Measurements from ENCODE around the gene DSCAM.

The DSCAM gene

DNA sequence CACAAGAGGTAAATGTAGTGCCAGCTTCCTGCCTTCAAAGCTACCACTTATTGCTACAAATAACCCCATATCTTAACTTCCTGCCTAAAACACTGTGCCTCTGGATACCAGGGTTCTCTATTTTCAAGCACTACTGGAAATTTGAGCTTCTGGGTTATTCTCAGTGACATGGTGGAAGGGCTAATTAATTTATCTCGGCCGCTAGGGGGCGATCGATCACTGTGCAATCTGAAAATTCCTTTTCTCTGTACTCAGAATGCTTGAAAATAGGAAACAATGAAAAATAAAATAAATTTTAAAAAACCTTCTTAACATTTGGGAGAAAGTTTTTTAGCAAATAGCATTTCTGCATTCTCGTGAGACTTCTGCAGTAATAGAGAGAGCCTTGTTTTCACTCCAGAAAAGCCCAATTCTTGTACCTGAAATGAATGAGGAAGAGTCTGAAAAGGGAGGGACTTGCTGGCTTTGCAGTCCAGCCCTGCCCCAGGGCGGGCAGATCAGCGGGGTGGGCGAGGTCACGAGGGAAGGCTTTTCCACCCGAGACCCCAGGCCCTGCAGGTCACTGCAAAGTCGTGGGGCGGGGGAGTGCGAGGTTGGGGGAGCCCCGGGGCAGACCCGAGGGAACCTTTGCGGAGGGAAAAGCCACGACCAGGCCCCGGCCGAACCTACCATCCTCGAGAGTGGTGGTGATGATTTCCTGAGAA, 703.0 kb downstream of the DSCAM start:
- no peak overlapping the region for H3K4me3 ChIP-seq (replicated peaks in 1 of 2; ENCODE audit: low read depth in 2 of 2, low read length in 2 of 2)
- TF ChIP-seq, protein P1, sequence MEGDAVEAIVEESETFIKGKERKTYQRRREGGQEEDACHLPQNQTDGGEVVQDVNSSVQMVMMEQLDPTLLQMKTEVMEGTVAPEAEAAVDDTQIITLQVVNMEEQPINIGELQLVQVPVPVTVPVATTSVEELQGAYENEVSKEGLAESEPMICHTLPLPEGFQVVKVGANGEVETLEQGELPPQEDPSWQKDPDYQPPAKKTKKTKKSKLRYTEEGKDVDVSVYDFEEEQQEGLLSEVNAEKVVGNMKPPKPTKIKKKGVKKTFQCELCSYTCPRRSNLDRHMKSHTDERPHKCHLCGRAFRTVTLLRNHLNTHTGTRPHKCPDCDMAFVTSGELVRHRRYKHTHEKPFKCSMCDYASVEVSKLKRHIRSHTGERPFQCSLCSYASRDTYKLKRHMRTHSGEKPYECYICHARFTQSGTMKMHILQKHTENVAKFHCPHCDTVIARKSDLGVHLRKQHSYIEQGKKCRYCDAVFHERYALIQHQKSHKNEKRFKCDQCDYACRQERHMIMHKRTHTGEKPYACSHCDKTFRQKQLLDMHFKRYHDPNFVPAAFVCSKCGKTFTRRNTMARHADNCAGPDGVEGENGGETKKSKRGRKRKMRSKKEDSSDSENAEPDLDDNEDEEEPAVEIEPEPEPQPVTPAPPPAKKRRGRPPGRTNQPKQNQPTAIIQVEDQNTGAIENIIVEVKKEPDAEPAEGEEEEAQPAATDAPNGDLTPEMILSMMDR (IDR thresholded peaks at IDR 0.05; ENCODE audit: low read depth, low read length): peak; percentile 59
- peak; percentile 52 to 55 for DNase-seq (ENCODE audit: low read depth in 2 of 2)

DNA sequence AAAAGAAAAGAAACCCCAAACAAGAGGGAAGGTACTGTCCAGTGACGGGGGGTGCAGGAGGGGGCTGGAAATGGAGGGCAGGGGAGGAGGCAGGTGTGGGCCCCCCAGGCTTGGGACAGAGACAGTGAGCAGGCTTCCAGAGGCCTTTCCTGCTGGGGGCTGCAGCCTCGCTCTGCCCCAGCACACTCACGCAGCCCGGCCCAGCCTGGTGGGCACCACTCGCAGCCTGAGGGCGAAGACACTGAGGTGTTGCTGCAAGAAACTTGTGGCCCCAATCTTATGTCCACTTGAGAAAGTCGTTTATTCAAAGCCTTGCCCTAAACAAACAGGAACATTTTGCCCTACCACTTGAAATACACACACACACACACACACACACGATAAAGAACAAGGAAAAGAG, 705.3 kb downstream of the DSCAM start:
- no peak overlapping the region for H3K4me3 ChIP-seq (replicated peaks in 1 of 2; ENCODE audit: low read depth in 2 of 2, low read length in 2 of 2)

DNA sequence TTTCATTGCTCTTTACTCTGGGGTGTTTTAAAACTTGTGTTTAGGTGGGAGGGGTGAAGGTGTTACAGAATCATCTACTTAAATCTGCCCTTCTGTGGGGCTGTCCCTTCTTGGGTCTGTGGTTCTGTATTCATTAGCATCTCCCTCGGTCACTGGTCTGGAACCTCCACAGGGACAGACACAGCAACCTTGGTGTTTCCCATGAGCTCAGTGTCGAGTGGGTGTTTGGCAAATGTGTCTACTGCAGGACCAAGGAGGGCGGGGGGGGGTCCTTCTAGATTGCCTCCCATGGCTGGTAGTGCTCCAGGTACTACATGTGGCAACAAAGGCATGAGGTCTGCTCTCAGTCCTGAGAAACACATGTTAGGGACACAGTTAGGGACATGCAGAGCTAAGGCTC, 706.3 kb downstream of the DSCAM start:
- no peak for DNase-seq (ENCODE audit: low read depth in 2 of 2)
- H3K4me3 ChIP-seq (replicated peaks in 1 of 2; ENCODE audit: low read depth in 2 of 2, low read length in 2 of 2): no peak overlapping the region
- TF ChIP-seq, protein P1 (IDR thresholded peaks at IDR 0.05; ENCODE audit: low read depth, low read length): no peak

More for the DNA sequence above, 705.3 kb downstream of the DSCAM start:
- no peak for DNase-seq (ENCODE audit: low read depth in 2 of 2)
- TF ChIP-seq, protein P1 (IDR thresholded peaks at IDR 0.05; ENCODE audit: low read depth, low read length): no peak

DNA sequence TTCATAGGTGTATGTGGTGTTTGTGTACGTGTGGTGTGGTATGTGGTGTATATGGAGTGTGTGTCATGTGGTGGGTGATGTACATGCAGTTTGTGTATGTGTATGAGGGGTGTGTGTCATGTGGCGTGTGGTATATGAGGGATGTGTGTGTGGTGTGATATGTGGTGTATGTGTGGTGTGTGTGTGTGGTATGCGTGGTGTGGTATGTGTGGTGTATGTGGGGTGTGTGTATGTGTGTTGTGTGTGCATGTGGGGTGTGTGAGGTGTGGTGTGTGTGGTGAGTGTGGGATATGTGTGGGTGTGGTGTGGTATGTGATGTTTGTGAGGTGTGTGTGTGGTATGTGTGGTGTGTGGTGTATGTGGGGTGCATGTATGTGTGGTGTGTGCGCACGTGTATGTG, 707.3 kb downstream of the DSCAM start:
- TF ChIP-seq, protein P1 (IDR thresholded peaks at IDR 0.05; ENCODE audit: low read depth, low read length): no peak
- H3K4me3 ChIP-seq (replicated peaks in 1 of 2; ENCODE audit: low read depth in 2 of 2, low read length in 2 of 2): no peak overlapping the region
- DNase-seq (ENCODE audit: low read depth in 2 of 2): no peak

DNA sequence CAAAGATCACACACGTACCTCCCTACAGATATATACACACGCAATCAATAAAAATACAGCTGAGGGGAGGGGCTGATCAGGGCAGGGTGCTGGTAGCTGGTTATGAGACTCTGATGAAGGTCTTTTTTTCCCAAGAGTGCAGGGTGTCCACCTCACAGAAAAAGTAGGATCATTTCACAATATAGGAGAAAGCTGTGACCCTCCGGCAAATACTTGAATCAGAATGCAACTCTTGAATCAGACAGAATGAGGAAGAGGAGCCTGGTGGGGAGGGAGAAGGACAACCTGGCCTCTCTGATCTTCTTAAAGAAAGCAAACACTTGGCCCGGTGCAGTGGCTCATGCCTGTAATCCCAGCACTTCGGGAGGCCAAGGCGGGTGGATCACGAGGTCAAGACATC, 710.4 kb downstream of the DSCAM start:
- no peak for DNase-seq (ENCODE audit: low read depth in 2 of 2)
- H3K4me3 ChIP-seq (replicated peaks in 1 of 2; ENCODE audit: low read depth in 2 of 2, low read length in 2 of 2): no peak overlapping the region
- TF ChIP-seq, protein P1 (IDR thresholded peaks at IDR 0.05; ENCODE audit: low read depth, low read length): no peak

DNA sequence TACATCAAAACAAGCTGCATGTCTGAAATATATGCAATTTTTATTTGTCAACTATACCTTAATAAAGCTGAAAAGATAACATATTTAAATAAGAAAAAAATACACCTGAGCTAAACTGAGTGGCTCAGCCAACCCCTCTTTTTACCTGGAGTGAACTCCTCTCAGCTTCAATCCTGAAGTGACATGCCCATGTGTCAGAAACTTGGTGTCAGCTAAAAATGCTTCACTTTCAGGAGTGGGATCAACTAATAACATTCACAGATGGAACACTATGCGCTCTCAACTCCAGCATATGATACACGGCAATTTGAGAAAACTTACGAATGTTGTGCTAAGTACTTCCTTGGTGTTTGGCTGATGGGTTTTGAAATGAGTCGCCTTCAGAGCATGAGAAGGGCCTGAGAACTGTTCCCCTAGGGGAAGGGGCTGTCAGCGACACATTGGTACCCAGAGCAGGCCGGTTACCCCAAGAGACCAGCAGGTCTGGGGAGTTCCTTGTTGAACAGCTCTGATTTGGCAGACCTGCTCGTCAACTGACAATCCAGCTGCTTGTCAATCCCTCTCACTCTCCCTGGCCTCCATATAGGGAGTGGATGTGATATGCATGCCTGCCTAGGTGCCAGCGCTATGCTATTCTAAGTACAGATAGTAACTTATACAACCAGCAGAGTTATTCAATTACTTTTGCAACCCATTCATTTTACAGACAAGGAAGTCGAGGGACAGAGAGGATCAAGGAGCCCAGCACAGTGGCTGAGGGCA, 712.0 kb downstream of the DSCAM start:
- TF ChIP-seq, protein P1 (IDR thresholded peaks at IDR 0.05; ENCODE audit: low read depth, low read length): no peak
- no peak overlapping the region for H3K4me3 ChIP-seq (replicated peaks in 1 of 2; ENCODE audit: low read depth in 2 of 2, low read length in 2 of 2)
- no peak for DNase-seq (ENCODE audit: low read depth in 2 of 2)
